Subcutaneous abdominal adipose tissue (tissue), 5 donors: Measurements from ENCODE around the gene POLR1G.

Source experiments
- H3K27ac ChIP-seq: one replicate; pipeline ENCODE4 v1.7.0; 2013; ENCODE audit warnings: low read depth, mild to moderate bottlenecking, inconsistent platforms, low read length, moderate library complexity
- H3K27me3 ChIP-seq, 5 donors: one replicate each; pipeline ENCODE4 v1.7.0; 2013; ENCODE audit warnings: low read length in 5 of 5, inconsistent platforms in 1 of 5; ENCODE audit not compliant: control insufficient read depth in 5 of 5, insufficient read depth in 4 of 5
- H3K36me3 ChIP-seq, 5 donors: one replicate each; pipeline ENCODE4 v1.7.0; 2013; ENCODE audit warnings: low read length in 5 of 5; ENCODE audit not compliant: control insufficient read depth in 5 of 5, insufficient read depth in 5 of 5
- H3K4me1 ChIP-seq, 5 donors: one replicate each; pipeline ENCODE4 v1.7.0; 2013; ENCODE audit warnings: low read length in 5 of 5, mild to moderate bottlenecking in 3 of 5, moderate library complexity in 1 of 5; ENCODE audit not compliant: control insufficient read depth in 5 of 5, insufficient read depth in 5 of 5
- H3K4me3 ChIP-seq, 5 donors: one replicate each; pipeline ENCODE4 v1.7.0; 2013; ENCODE audit warnings: low read length in 5 of 5, low read depth in 1 of 5
- H3K9ac ChIP-seq, 5 donors: one replicate each; pipeline ENCODE4 v1.7.0; 2013; ENCODE audit warnings: low read length in 5 of 5, mild to moderate bottlenecking in 4 of 5, moderate library complexity in 3 of 5
- H3K9me3 ChIP-seq, 5 donors: one replicate each; pipeline ENCODE4 v1.7.0; 2013; ENCODE audit warnings: low read length in 5 of 5; ENCODE audit not compliant: control insufficient read depth in 5 of 5
- donor health status: healthy.
- donor health status: healthy.
- donor health status: healthy.
- donor health status: healthy.
- donor health status: healthy.

The POLR1G gene

GRCh38 chr19:45395821-45396617, 10.4 kb upstream of the POLR1G start:
- no peaks in the 10 kb centered on the region for H3K9me3 ChIP-seq
- no peak overlapping the region for H3K27ac ChIP-seq
- peaks cover 0 to 7% (median 0%) of the 10 kb centered on the region in 5 donors for H3K27me3 ChIP-seq
- no peak overlapping the region for H3K9ac ChIP-seq
- no peak overlapping the region for H3K4me3 ChIP-seq
- H3K4me1 ChIP-seq, result peaks cover 0 to 20% (median 10%) of the 10 kb centered on the region in 5 donors
- peaks cover 0 to 5% (median 2%) of the 10 kb centered on the region in 5 donors for H3K36me3 ChIP-seq

DNA sequence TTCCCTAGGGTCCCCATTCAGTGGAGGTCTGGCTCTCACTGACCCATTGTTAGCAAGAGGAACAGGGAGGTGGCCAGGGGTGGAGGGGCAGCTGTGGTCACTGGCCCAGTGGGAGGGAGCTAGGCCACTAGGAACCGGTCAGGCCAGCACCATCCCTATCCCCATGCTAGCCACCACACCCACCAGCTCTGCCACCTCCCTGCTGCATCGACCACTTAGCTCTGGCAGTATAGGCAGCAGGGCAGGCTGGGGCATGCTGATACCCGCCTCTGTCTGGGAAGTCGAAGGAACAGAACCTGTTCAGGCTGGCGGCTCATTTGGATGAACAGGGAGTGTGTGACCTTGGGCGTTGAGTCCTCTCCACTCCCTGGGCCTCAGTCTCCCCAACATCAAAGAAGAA, 6.3 kb upstream of the POLR1G start:
- H3K27me3 ChIP-seq, result peaks cover 0 to 15% (median 14%) of the 10 kb centered on the region in 5 donors
- H3K36me3 ChIP-seq, result peaks cover 0 to 2% (median 0%) of the 10 kb centered on the region in 5 donors
- H3K4me1 ChIP-seq, result peaks cover 4 to 48% (median 31%) of the 10 kb centered on the region in 5 donors
- no peak overlapping the region for H3K27ac ChIP-seq
- no peak overlapping the region for H3K4me3 ChIP-seq
- H3K9ac ChIP-seq, result no peak overlapping the region
- H3K9me3 ChIP-seq, result no peaks in the 10 kb centered on the region

DNA sequence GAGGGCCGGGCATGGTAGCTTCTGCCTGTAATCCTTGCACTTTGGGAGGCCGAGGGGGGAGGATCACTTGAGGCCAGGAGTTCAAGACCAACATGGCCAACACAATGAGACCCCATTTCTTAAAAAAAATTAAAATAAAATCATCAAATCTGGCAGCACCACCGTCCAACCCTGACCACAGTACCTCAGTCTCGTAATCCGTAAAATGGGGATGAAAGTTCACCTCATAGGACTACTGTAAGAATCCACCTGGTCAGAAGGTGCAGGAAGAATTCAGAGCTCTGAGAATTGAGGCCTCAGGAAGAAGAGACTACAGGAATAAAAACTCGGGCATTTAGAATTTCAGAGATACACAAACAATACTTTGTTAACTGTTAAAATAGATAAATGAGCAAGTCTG, 4.6 kb upstream of the POLR1G start:
- Histone ChIP-seq H3K4me3 (no peak overlapping the region), H3K4me1 (peaks cover 7 to 65% (median 46%) of the 10 kb centered on the region in 5 donors), H3K27ac (no peak overlapping the region), H3K36me3 (no peaks in the 10 kb centered on the region), H3K9ac (no peak overlapping the region), H3K9me3 (no peaks in the 10 kb centered on the region), H3K27me3 (peaks cover 0 to 15% (median 7%) of the 10 kb centered on the region in 5 donors)

GRCh38 chr19:45402298-45403061, 4.0 kb upstream of the POLR1G start:
- H3K36me3 ChIP-seq, result no peaks in the 10 kb centered on the region
- peak overlapping the region in 1 of 5 donors; percentile 29 for H3K4me3 ChIP-seq
- peak overlapping the region in 3 of 5 donors; percentile 4 to 26 (median 14) for H3K9ac ChIP-seq
- no peaks in the 10 kb centered on the region for H3K9me3 ChIP-seq
- peaks cover 0 to 15% (median 7%) of the 10 kb centered on the region in 5 donors for H3K27me3 ChIP-seq
- H3K27ac ChIP-seq, result peak overlapping the region; percentile 46
- peaks cover 10 to 71% (median 53%) of the 10 kb centered on the region in 5 donors for H3K4me1 ChIP-seq

- Histone ChIP-seq H3K27me3 (peaks cover 0 to 15% (median 7%) of the 10 kb centered on the region in 5 donors), H3K4me3 (no peak overlapping the region), H3K9ac (peak overlapping the region in 2 of 5 donors; percentile 4 to 26), H3K4me1 (peaks cover 10 to 70% (median 53%) of the 10 kb centered on the region in 5 donors), H3K27ac (peak overlapping the region; percentile 46), H3K36me3 (no peaks in the 10 kb centered on the region), H3K9me3 (no peaks in the 10 kb centered on the region)
These were observed 3.2 kb upstream of the POLR1G start for GRCh38 chr19:45403272-45403671.

- Histone ChIP-seq H3K27me3 (peaks cover 0 to 15% (median 7%) of the 10 kb centered on the region in 5 donors), H3K9me3 (no peaks in the 10 kb centered on the region), H3K36me3 (peaks cover 0 to 4% (median 0%) of the 10 kb centered on the region in 5 donors), H3K4me1 (peaks cover 10 to 70% (median 52%) of the 10 kb centered on the region in 5 donors), H3K9ac (peak overlapping the region in 2 of 5 donors; percentile 26 to 80), H3K4me3 (peak overlapping the region; percentile 50 to 88 (median 76)), H3K27ac (peak overlapping the region; percentile 87)
These were observed 2.5 kb upstream of the POLR1G start for GRCh38 chr19:45403781-45404556.

DNA sequence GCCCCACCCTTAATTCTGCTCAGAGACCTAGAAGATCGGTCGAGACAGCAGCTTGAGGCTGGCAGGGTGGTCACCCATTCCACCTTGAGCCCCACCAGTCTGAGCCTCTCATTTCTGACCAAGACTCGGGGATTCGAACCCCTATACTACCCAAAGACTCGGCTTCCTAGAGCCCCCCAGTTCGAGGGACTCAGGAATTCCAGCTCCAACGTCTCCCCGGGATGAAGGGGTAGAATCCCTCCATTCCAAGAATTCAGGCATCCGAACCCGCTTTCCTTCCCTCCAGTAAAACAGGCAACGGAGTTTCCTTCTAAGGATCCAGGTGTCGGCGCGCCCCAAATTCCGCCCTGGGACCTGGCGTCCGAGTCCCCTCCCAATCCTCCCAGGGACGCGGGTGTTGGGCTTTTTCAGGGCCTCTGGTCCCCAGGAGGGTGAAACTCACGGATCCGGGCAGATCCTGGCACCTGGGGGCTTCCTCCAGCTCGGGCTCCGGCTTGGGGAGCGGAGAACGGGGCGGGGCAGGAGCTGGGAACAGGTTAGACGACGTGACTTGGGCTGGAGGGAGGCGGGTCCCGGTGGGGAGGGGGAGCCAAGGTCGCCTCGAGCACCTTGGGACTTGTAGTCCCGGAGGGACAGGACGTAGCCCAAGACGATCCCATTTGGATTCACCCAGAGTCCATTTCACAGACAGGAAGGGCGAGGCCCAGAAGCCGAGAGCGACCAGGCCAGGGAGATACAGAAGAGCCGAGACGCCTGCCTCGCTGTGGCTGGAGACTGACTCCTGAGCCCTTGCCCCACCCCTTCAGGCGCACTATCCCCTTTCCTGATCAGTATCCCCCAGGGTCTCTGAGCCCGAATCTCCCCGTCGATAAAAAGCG, 1.6 kb upstream of the POLR1G start, which contains the start of gene PPP1R13L:
PPP1R13L (minus strand) TSS at position 513 of the 878 bp plus-strand sequence. CDS start 6,751 bp downstream, outside the sequence.
- H3K27ac ChIP-seq, result peak within 1 kb of the TSS; percentile 87
- H3K36me3 ChIP-seq, result peaks cover 0 to 7% (median 0%) of the 10 kb centered on the region in 5 donors
- peak within 1 kb of the TSS; percentile 50 to 86 (median 85) for H3K9ac ChIP-seq
- H3K4me3 ChIP-seq, result peak within 1 kb of the TSS; percentile 76 to 90 (median 85)
- H3K27me3 ChIP-seq, result peaks cover 0 to 15% (median 7%) of the 10 kb centered on the region in 5 donors
- H3K4me1 ChIP-seq, result peaks cover 10 to 75% (median 52%) of the 10 kb centered on the region in 5 donors
- H3K9me3 ChIP-seq, result no peaks in the 10 kb centered on the region

- Histone ChIP-seq H3K4me3 (peak overlapping the region; percentile 76 to 90 (median 85)), H3K27me3 (peaks cover 0 to 15% (median 7%) of the 10 kb centered on the region in 5 donors), H3K36me3 (peaks cover 0 to 7% (median 0%) of the 10 kb centered on the region in 5 donors), H3K27ac (peak overlapping the region; percentile 87), H3K9me3 (no peaks in the 10 kb centered on the region), H3K9ac (peak overlapping the region; percentile 50 to 86 (median 85)), H3K4me1 (peaks cover 10 to 70% (median 47%) of the 10 kb centered on the region in 5 donors)
These were observed 814 bp upstream of the POLR1G start for GRCh38 chr19:45405435-45406225.
